WTC11 (cell line): ENCODE data around the gene LDLRAD1. TPM values are rescaled to one million over a fixed set of nuclear protein-coding genes. Genes with fewer than 3 reads are reported as not detected.

ENCODE experiments used
- ATAC-seq: fragments of 200-7000 bp; cut with Tn5 transposase; 2 replicates; pipeline ENCODE4 v1.10.0; 2021; ENCODE audit warnings: mild to moderate bottlenecking, moderate library complexity
- CTCF ChIA-PET: fragments of 300-600 bp; sonication (Branson Sonifier 250); formaldehyde crosslinking; loops from one replicate; lab custom pipeline; 2021; ENCODE audit warnings: antibody characterized with exemption; lab: Charles Lee
- POLR2A ChIA-PET: fragments of 350-600 bp; sonication (Branson Sonifier 250); formaldehyde crosslinking; loops from one replicate; lab custom pipeline; 2021; ENCODE audit warnings: antibody characterized with exemption; lab: Charles Lee
- DNase-seq: peaks from one replicate; pipeline ENCODE4 v3.0.0; 2021; ENCODE audit warnings: low spot score
- H3K27ac Mint-ChIP-seq: 2 replicates; pipeline ENCODE4 v1.8.0; 2021; ENCODE audit warnings: mixed read lengths
- H3K27me3 Mint-ChIP-seq: 2 replicates; pipeline ENCODE4 v1.8.0; 2021; ENCODE audit warnings: low read depth, mild to moderate bottlenecking, moderate library complexity, mixed read lengths
- H3K36me3 Mint-ChIP-seq: 2 replicates; pipeline ENCODE4 v1.8.0; 2021; ENCODE audit warnings: mixed read lengths
- H3K4me1 Mint-ChIP-seq: 2 replicates; pipeline ENCODE4 v1.8.0; 2022; ENCODE audit warnings: mixed read lengths
- H3K4me3 Mint-ChIP-seq: 2 replicates; pipeline ENCODE4 v1.8.0; 2021; ENCODE audit warnings: mild to moderate bottlenecking, moderate library complexity, mixed read lengths
- H3K9me3 Mint-ChIP-seq: 2 replicates; pipeline ENCODE4 v1.8.0; 2021; ENCODE audit warnings: mixed read lengths
- CBFB ChIP-seq: sonication (generic); formaldehyde crosslinking; IDR thresholded peaks from 2 replicates; pipeline ENCODE4 v1.8.1; 2022; ENCODE audit warnings: mild to moderate bottlenecking, low read depth, missing genetic modification reagents
- CREB1 ChIP-seq: sonication (generic); formaldehyde crosslinking; IDR thresholded peaks from 2 replicates; pipeline ENCODE4 v1.8.0; 2023; ENCODE audit warnings: mild to moderate bottlenecking, missing genetic modification reagents
- ELF4 ChIP-seq: sonication (generic); formaldehyde crosslinking; IDR thresholded peaks from 2 replicates; pipeline ENCODE4 v1.8.1; 2022; ENCODE audit warnings: low read depth, mild to moderate bottlenecking, moderate library complexity, missing genetic modification reagents
- EMX1 ChIP-seq: fragments of 250-450 bp; sonication (Bioruptor Pico); IDR thresholded peaks from 2 replicates; pipeline ENCODE4 v1.8.0; 2021; ENCODE audit warnings: mild to moderate bottlenecking
- ESRRA ChIP-seq: sonication (generic); formaldehyde crosslinking; IDR thresholded peaks from 2 replicates; pipeline ENCODE4 v1.8.1; 2022; ENCODE audit warnings: mild to moderate bottlenecking, missing genetic modification reagents, borderline replicate concordance
- GRHL2 ChIP-seq: fragments of 250-450 bp; sonication (Bioruptor Pico); IDR thresholded peaks from 2 replicates; pipeline ENCODE4 v1.8.0; 2022; ENCODE audit warnings: mild to moderate bottlenecking, moderate library complexity; ENCODE audit not compliant: insufficient replicate concordance, severe bottlenecking
- GTF2I ChIP-seq: fragments of 250-450 bp; sonication (Bioruptor Pico); conservative IDR thresholded peaks from 2 replicates; pipeline ENCODE4 v1.4.0; 2021; ENCODE audit warnings: mild to moderate bottlenecking
- KAT7 ChIP-seq: sonication (generic); formaldehyde crosslinking; IDR thresholded peaks from 2 replicates; pipeline ENCODE4 v1.8.1; 2023; ENCODE audit warnings: missing genetic modification reagents, mild to moderate bottlenecking, borderline replicate concordance
- SMAD3 ChIP-seq: sonication (generic); formaldehyde crosslinking; IDR thresholded peaks from 2 replicates; pipeline ENCODE4 v1.8.0; 2022; ENCODE audit warnings: missing genetic modification reagents, mild to moderate bottlenecking, borderline replicate concordance
- SP1 ChIP-seq: sonication (generic); formaldehyde crosslinking; conservative IDR thresholded peaks from 2 replicates; pipeline ENCODE4 v1.8.1; 2022; ENCODE audit warnings: missing genetic modification reagents
- TEAD4 ChIP-seq: sonication (generic); formaldehyde crosslinking; IDR thresholded peaks from 2 replicates; pipeline ENCODE4 v1.8.0; 2022; ENCODE audit warnings: mild to moderate bottlenecking, missing genetic modification reagents
- total RNA-seq: library from RNA; stranded (reverse); gene quantifications from 3 replicates; pipeline ENCODE4 v1.2.3, GENCODE V29; 2021
- TF ChIP-seq, protein P1 (sequence below): sonication (generic); formaldehyde crosslinking; IDR thresholded peaks from 2 replicates; pipeline ENCODE4 v1.8.0; 2022; ENCODE audit warnings: missing genetic modification reagents
- TF ChIP-seq, protein P2 (sequence below): sonication (generic); formaldehyde crosslinking; IDR thresholded peaks from 2 replicates; pipeline ENCODE4 v1.8.1; 2022; ENCODE audit warnings: low read depth, missing genetic modification reagents, borderline replicate concordance
- TF ChIP-seq, protein P3 (sequence below): fragments of 250-450 bp; sonication (Bioruptor Pico); IDR thresholded peaks from 2 replicates; pipeline ENCODE4 v1.9.0; 2021; ENCODE audit warnings: mild to moderate bottlenecking
- TF ChIP-seq, protein P4 (sequence below): sonication (generic); formaldehyde crosslinking; IDR thresholded peaks from 2 replicates; pipeline ENCODE4 v1.8.0; 2022; ENCODE audit warnings: mild to moderate bottlenecking, missing genetic modification reagents
- TF ChIP-seq, protein P5 (sequence below): fragments of 250-450 bp; sonication (Bioruptor Pico); IDR thresholded peaks from 2 replicates; pipeline ENCODE4 v2.1.2; 2022; ENCODE audit warnings: mild to moderate bottlenecking, moderate library complexity
- TF ChIP-seq, protein P6 (sequence below): sonication (generic); formaldehyde crosslinking; IDR thresholded peaks from 2 replicates; pipeline ENCODE4 v1.8.0; 2023; ENCODE audit warnings: missing genetic modification reagents, mild to moderate bottlenecking, borderline replicate concordance
- TF ChIP-seq, protein P7 (sequence below): fragments of 250-450 bp; sonication (Bioruptor Pico); IDR thresholded peaks from 2 replicates; pipeline ENCODE4 v1.9.0; 2021; ENCODE audit warnings: moderate library complexity, mild to moderate bottlenecking, inconsistent platforms, borderline replicate concordance

Gene LDLRAD1
- total RNA-seq, 1 experiment from 2014 or later = 0.09 TPM

DNA sequence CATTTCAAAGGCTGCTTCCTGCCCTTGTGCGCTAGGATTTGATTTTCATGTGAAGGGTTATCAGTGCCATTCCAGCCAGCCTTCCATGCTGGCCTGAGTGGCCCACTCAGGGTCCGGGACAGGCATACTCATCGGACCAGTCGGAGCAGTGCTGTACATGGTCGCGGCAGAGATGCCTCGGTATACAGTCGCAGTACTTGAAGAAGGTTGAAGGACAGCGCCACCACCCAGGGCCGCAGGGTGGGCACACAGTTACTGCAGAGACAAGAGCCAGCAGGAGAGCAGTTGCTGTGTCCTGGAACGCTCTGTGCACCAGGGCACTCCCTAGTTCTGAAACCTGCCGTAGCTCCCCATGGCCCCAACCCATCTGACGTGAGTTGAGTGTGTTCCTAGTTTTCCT, 9.1 kb downstream of the LDLRAD1 start (continued):
- TF ChIP-seq, protein P1, sequence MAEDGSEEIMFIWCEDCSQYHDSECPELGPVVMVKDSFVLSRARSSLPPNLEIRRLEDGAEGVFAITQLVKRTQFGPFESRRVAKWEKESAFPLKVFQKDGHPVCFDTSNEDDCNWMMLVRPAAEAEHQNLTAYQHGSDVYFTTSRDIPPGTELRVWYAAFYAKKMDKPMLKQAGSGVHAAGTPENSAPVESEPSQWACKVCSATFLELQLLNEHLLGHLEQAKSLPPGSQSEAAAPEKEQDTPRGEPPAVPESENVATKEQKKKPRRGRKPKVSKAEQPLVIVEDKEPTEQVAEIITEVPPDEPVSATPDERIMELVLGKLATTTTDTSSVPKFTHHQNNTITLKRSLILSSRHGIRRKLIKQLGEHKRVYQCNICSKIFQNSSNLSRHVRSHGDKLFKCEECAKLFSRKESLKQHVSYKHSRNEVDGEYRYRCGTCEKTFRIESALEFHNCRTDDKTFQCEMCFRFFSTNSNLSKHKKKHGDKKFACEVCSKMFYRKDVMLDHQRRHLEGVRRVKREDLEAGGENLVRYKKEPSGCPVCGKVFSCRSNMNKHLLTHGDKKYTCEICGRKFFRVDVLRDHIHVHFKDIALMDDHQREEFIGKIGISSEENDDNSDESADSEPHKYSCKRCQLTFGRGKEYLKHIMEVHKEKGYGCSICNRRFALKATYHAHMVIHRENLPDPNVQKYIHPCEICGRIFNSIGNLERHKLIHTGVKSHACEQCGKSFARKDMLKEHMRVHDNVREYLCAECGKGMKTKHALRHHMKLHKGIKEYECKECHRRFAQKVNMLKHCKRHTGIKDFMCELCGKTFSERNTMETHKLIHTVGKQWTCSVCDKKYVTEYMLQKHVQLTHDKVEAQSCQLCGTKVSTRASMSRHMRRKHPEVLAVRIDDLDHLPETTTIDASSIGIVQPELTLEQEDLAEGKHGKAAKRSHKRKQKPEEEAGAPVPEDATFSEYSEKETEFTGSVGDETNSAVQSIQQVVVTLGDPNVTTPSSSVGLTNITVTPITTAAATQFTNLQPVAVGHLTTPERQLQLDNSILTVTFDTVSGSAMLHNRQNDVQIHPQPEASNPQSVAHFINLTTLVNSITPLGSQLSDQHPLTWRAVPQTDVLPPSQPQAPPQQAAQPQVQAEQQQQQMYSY (CRISPR knock-in tag) = no peak
- TF ChIP-seq KAT7 (CRISPR knock-in tag) (no peak), CBFB (no peak), GRHL2 (no peak), SMAD3 (CRISPR knock-in tag) (no peak)
- TF ChIP-seq, protein P2, sequence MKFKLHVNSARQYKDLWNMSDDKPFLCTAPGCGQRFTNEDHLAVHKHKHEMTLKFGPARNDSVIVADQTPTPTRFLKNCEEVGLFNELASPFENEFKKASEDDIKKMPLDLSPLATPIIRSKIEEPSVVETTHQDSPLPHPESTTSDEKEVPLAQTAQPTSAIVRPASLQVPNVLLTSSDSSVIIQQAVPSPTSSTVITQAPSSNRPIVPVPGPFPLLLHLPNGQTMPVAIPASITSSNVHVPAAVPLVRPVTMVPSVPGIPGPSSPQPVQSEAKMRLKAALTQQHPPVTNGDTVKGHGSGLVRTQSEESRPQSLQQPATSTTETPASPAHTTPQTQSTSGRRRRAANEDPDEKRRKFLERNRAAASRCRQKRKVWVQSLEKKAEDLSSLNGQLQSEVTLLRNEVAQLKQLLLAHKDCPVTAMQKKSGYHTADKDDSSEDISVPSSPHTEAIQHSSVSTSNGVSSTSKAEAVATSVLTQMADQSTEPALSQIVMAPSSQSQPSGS (CRISPR knock-in tag) = no peak

DNA sequence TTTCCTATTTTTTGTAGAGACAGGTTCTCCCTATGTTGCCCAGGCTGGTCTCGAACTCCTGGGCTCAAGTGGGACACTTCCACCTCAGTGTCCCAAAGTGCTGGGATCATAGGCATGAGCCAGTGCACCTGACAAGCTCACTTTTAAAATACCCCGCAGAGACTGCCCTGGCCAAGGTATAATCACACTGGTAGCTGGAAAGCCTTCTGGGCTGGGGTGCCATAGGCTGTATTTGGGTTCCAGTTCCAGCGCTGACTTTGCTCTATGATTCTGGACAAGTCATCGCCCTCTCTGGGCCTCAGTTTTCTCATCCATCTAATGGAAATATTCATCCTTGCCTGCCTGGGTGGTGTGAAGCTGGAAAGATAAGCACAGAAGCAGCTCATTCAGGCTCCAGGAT, 10.4 kb downstream of the LDLRAD1 start:
- H3K36me3 Mint-ChIP-seq = peaks cover 2% of the 10 kb centered on the region; the same call in 1 of the 2 replicates
- TF ChIP-seq, protein P3, sequence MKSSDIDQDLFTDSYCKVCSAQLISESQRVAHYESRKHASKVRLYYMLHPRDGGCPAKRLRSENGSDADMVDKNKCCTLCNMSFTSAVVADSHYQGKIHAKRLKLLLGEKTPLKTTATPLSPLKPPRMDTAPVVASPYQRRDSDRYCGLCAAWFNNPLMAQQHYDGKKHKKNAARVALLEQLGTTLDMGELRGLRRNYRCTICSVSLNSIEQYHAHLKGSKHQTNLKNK = no peak
- TF ChIP-seq ESRRA (CRISPR knock-in tag) (no peak), TEAD4 (CRISPR knock-in tag) (no peak), GTF2I (CRISPR knock-in tag) (no peak), CREB1 (CRISPR knock-in tag) (no peak), SP1 (no peak), EMX1 (CRISPR knock-in tag) (no peak), SMAD3 (CRISPR knock-in tag) (no peak), ELF4 (CRISPR knock-in tag) (no peak)
- TF ChIP-seq, protein P4, sequence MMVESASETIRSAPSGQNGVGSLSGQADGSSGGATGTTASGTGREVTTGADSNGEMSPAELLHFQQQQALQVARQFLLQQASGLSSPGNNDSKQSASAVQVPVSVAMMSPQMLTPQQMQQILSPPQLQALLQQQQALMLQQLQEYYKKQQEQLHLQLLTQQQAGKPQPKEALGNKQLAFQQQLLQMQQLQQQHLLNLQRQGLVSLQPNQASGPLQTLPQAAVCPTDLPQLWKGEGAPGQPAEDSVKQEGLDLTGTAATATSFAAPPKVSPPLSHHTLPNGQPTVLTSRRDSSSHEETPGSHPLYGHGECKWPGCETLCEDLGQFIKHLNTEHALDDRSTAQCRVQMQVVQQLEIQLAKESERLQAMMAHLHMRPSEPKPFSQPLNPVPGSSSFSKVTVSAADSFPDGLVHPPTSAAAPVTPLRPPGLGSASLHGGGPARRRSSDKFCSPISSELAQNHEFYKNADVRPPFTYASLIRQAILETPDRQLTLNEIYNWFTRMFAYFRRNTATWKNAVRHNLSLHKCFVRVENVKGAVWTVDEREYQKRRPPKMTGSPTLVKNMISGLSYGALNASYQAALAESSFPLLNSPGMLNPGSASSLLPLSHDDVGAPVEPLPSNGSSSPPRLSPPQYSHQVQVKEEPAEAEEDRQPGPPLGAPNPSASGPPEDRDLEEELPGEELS = no peak
- TF ChIP-seq, protein P5, sequence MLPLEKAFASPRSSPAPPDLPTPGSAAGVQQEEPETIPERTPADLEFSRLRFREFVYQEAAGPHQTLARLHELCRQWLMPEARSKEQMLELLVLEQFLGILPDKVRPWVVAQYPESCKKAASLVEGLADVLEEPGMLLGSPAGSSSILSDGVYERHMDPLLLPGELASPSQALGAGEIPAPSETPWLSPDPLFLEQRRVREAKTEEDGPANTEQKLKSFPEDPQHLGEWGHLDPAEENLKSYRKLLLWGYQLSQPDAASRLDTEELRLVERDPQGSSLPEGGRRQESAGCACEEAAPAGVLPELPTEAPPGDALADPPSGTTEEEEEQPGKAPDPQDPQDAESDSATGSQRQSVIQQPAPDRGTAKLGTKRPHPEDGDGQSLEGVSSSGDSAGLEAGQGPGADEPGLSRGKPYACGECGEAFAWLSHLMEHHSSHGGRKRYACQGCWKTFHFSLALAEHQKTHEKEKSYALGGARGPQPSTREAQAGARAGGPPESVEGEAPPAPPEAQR (CRISPR knock-in tag) = no peak
- TF ChIP-seq, protein P6, sequence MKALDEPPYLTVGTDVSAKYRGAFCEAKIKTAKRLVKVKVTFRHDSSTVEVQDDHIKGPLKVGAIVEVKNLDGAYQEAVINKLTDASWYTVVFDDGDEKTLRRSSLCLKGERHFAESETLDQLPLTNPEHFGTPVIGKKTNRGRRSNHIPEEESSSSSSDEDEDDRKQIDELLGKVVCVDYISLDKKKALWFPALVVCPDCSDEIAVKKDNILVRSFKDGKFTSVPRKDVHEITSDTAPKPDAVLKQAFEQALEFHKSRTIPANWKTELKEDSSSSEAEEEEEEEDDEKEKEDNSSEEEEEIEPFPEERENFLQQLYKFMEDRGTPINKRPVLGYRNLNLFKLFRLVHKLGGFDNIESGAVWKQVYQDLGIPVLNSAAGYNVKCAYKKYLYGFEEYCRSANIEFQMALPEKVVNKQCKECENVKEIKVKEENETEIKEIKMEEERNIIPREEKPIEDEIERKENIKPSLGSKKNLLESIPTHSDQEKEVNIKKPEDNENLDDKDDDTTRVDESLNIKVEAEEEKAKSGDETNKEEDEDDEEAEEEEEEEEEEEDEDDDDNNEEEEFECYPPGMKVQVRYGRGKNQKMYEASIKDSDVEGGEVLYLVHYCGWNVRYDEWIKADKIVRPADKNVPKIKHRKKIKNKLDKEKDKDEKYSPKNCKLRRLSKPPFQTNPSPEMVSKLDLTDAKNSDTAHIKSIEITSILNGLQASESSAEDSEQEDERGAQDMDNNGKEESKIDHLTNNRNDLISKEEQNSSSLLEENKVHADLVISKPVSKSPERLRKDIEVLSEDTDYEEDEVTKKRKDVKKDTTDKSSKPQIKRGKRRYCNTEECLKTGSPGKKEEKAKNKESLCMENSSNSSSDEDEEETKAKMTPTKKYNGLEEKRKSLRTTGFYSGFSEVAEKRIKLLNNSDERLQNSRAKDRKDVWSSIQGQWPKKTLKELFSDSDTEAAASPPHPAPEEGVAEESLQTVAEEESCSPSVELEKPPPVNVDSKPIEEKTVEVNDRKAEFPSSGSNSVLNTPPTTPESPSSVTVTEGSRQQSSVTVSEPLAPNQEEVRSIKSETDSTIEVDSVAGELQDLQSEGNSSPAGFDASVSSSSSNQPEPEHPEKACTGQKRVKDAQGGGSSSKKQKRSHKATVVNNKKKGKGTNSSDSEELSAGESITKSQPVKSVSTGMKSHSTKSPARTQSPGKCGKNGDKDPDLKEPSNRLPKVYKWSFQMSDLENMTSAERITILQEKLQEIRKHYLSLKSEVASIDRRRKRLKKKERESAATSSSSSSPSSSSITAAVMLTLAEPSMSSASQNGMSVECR (CRISPR knock-in tag) = no peak
- TF ChIP-seq, protein P2 (CRISPR knock-in tag) = no peak
- TF ChIP-seq, protein P7, sequence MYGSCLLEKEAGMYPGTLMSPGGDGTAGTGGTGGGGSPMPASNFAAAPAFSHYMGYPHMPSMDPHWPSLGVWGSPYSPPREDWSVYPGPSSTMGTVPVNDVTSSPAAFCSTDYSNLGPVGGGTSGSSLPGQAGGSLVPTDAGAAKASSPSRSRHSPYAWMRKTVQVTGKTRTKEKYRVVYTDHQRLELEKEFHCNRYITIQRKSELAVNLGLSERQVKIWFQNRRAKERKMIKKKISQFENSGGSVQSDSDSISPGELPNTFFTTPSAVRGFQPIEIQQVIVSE = no peak

More for the DNA sequence above, 10.4 kb downstream of the LDLRAD1 start:
- CTCF ChIA-PET = interaction anchor here (1.1 to 5.3 kb wide), 3 partner anchors 16 to 74 kb away, joined by 3 to 26 read pairs (median 5); no protein-coding TSS in a partner anchor
- Mint-ChIP-seq H3K4me3 (no peak overlapping the region), H3K4me1 (no peaks in the 10 kb centered on the region), H3K9me3 (peaks cover 14% of the 10 kb centered on the region), H3K27ac (no peak overlapping the region), H3K27me3 (peaks cover 17% of the 10 kb centered on the region)
- ATAC-seq (no peak), DNase-seq (no peak)
- POLR2A ChIA-PET = no interaction called here
